ENCODE measurements around the gene OR2V2.
A peak's percentile ranks its signal among the peaks of the same experiment; 100 is the strongest.

Gene OR2V2

GRCh38 chr5:181198106-181198685 lies 50.8 kb downstream of the OR2V2 start:
- Histone ChIP-seq H3K9me3 (ENCODE audit: control insufficient read depth in 1 of 2, low read length in 2 of 2) (no peaks in the 10 kb centered on the region), H3K27ac (ENCODE audit: low read depth, low read length) (no peak overlapping the region), H3K9ac (ENCODE audit: low read depth in 1 of 2, low read length in 2 of 2) (no peak overlapping the region), H3K4me3 (ENCODE audit: low read depth in 1 of 2, low read length in 2 of 2) (no peak overlapping the region), H3K36me3 (ENCODE audit: control insufficient read depth in 1 of 2, insufficient read depth in 2 of 2, low read length in 2 of 2) (no peaks in the 10 kb centered on the region), H3K4me1 (ENCODE audit: control insufficient read depth in 1 of 2, insufficient read depth in 2 of 2, low read length in 2 of 2) (peaks cover 0 to 5% of the 10 kb centered on the region in 2 donors), H3K27me3 (ENCODE audit: control insufficient read depth in 1 of 2, insufficient read depth in 2 of 2, low read length in 2 of 2) (peaks cover 5 to 6% of the 10 kb centered on the region in 2 donors)

- peaks cover 3 to 7% of the 10 kb centered on the region in 2 donors for H3K4me1 ChIP-seq (ENCODE audit: control insufficient read depth in 1 of 2, insufficient read depth in 2 of 2, low read length in 2 of 2)
- H3K36me3 ChIP-seq (ENCODE audit: control insufficient read depth in 1 of 2, insufficient read depth in 2 of 2, low read length in 2 of 2): no peaks in the 10 kb centered on the region
- peaks cover 11 to 13% of the 10 kb centered on the region in 2 donors for H3K27me3 ChIP-seq (ENCODE audit: control insufficient read depth in 1 of 2, insufficient read depth in 2 of 2, low read length in 2 of 2)
- no peak overlapping the region for H3K9ac ChIP-seq (ENCODE audit: low read depth in 1 of 2, low read length in 2 of 2)
- H3K4me3 ChIP-seq (ENCODE audit: low read depth in 1 of 2, low read length in 2 of 2): no peak overlapping the region
- H3K9me3 ChIP-seq (ENCODE audit: control insufficient read depth in 1 of 2, low read length in 2 of 2): no peaks in the 10 kb centered on the region
- H3K27ac ChIP-seq (ENCODE audit: low read depth, low read length): no peak overlapping the region
Observed at GRCh38 chr5:181198905-181199519, 51.6 kb downstream of the OR2V2 start.

- Histone ChIP-seq H3K9me3 (ENCODE audit: control insufficient read depth in 1 of 2, low read length in 2 of 2) (no peaks in the 10 kb centered on the region), H3K27ac (ENCODE audit: low read depth, low read length) (no peak overlapping the region), H3K36me3 (ENCODE audit: control insufficient read depth in 1 of 2, insufficient read depth in 2 of 2, low read length in 2 of 2) (no peaks in the 10 kb centered on the region), H3K9ac (ENCODE audit: low read depth in 1 of 2, low read length in 2 of 2) (no peak overlapping the region), H3K27me3 (ENCODE audit: control insufficient read depth in 1 of 2, insufficient read depth in 2 of 2, low read length in 2 of 2) (peaks cover 11 to 18% of the 10 kb centered on the region in 2 donors), H3K4me3 (ENCODE audit: low read depth in 1 of 2, low read length in 2 of 2) (no peak overlapping the region), H3K4me1 (ENCODE audit: control insufficient read depth in 1 of 2, insufficient read depth in 2 of 2, low read length in 2 of 2) (peaks cover 5 to 9% of the 10 kb centered on the region in 2 donors)
Observed at GRCh38 chr5:181199881-181200638, 52.7 kb downstream of the OR2V2 start.

GRCh38 chr5:181200816-181201215 lies 53.4 kb downstream of the OR2V2 start:
- Histone ChIP-seq H3K27ac (ENCODE audit: low read depth, low read length) (no peak overlapping the region), H3K9me3 (ENCODE audit: control insufficient read depth in 1 of 2, low read length in 2 of 2) (no peaks in the 10 kb centered on the region), H3K9ac (ENCODE audit: low read depth in 1 of 2, low read length in 2 of 2) (no peak overlapping the region), H3K36me3 (ENCODE audit: control insufficient read depth in 1 of 2, insufficient read depth in 2 of 2, low read length in 2 of 2) (no peaks in the 10 kb centered on the region), H3K4me1 (ENCODE audit: control insufficient read depth in 1 of 2, insufficient read depth in 2 of 2, low read length in 2 of 2) (peaks cover 10 to 14% of the 10 kb centered on the region in 2 donors), H3K4me3 (ENCODE audit: low read depth in 1 of 2, low read length in 2 of 2) (no peak overlapping the region), H3K27me3 (ENCODE audit: control insufficient read depth in 1 of 2, insufficient read depth in 2 of 2, low read length in 2 of 2) (peaks cover 16 to 26% of the 10 kb centered on the region in 2 donors)

- no peak overlapping the region for H3K27ac ChIP-seq (ENCODE audit: low read depth, low read length)
- no peak overlapping the region for H3K4me3 ChIP-seq (ENCODE audit: low read depth in 1 of 2, low read length in 2 of 2)
- H3K9me3 ChIP-seq (ENCODE audit: control insufficient read depth in 1 of 2, low read length in 2 of 2): no peaks in the 10 kb centered on the region
- H3K9ac ChIP-seq (ENCODE audit: low read depth in 1 of 2, low read length in 2 of 2): no peak overlapping the region
- peaks cover 18 to 31% of the 10 kb centered on the region in 2 donors for H3K27me3 ChIP-seq (ENCODE audit: control insufficient read depth in 1 of 2, insufficient read depth in 2 of 2, low read length in 2 of 2)
- H3K4me1 ChIP-seq (ENCODE audit: control insufficient read depth in 1 of 2, insufficient read depth in 2 of 2, low read length in 2 of 2): peaks cover 20 to 22% of the 10 kb centered on the region in 2 donors
- no peaks in the 10 kb centered on the region for H3K36me3 ChIP-seq (ENCODE audit: control insufficient read depth in 1 of 2, insufficient read depth in 2 of 2, low read length in 2 of 2)
Observed at GRCh38 chr5:181203093-181203711, 55.8 kb downstream of the OR2V2 start.

GRCh38 chr5:181203777-181204112 lies 56.4 kb downstream of the OR2V2 start:
- Histone ChIP-seq H3K27me3 (ENCODE audit: control insufficient read depth in 1 of 2, insufficient read depth in 2 of 2, low read length in 2 of 2) (peaks cover 18 to 31% of the 10 kb centered on the region in 2 donors), H3K9ac (ENCODE audit: low read depth in 1 of 2, low read length in 2 of 2) (no peak overlapping the region), H3K27ac (ENCODE audit: low read depth, low read length) (no peak overlapping the region), H3K4me1 (ENCODE audit: control insufficient read depth in 1 of 2, insufficient read depth in 2 of 2, low read length in 2 of 2) (peaks cover 20 to 22% of the 10 kb centered on the region in 2 donors), H3K4me3 (ENCODE audit: low read depth in 1 of 2, low read length in 2 of 2) (peak overlapping the region; percentile 60 to 67), H3K36me3 (ENCODE audit: control insufficient read depth in 1 of 2, insufficient read depth in 2 of 2, low read length in 2 of 2) (no peaks in the 10 kb centered on the region), H3K9me3 (ENCODE audit: control insufficient read depth in 1 of 2, low read length in 2 of 2) (no peaks in the 10 kb centered on the region)

- H3K27me3 ChIP-seq (ENCODE audit: control insufficient read depth in 1 of 2, insufficient read depth in 2 of 2, low read length in 2 of 2): peaks cover 18 to 31% of the 10 kb centered on the region in 2 donors
- peak overlapping the region; percentile 60 to 67 for H3K4me3 ChIP-seq (ENCODE audit: low read depth in 1 of 2, low read length in 2 of 2)
- no peaks in the 10 kb centered on the region for H3K36me3 ChIP-seq (ENCODE audit: control insufficient read depth in 1 of 2, insufficient read depth in 2 of 2, low read length in 2 of 2)
- peaks cover 20 to 22% of the 10 kb centered on the region in 2 donors for H3K4me1 ChIP-seq (ENCODE audit: control insufficient read depth in 1 of 2, insufficient read depth in 2 of 2, low read length in 2 of 2)
- H3K9ac ChIP-seq (ENCODE audit: low read depth in 1 of 2, low read length in 2 of 2): no peak overlapping the region
- H3K9me3 ChIP-seq (ENCODE audit: control insufficient read depth in 1 of 2, low read length in 2 of 2): no peaks in the 10 kb centered on the region
- no peak overlapping the region for H3K27ac ChIP-seq (ENCODE audit: low read depth, low read length)
Observed at GRCh38 chr5:181204113-181204825, 56.9 kb downstream of the OR2V2 start.

- H3K9me3 ChIP-seq (ENCODE audit: control insufficient read depth in 1 of 2, low read length in 2 of 2): no peaks in the 10 kb centered on the region
- no peak within 1 kb of the TSS for H3K27ac ChIP-seq (ENCODE audit: low read depth, low read length)
- H3K4me1 ChIP-seq (ENCODE audit: control insufficient read depth in 1 of 2, insufficient read depth in 2 of 2, low read length in 2 of 2): peaks cover 20 to 22% of the 10 kb centered on the region in 2 donors
- no peaks in the 10 kb centered on the region for H3K36me3 ChIP-seq (ENCODE audit: control insufficient read depth in 1 of 2, insufficient read depth in 2 of 2, low read length in 2 of 2)
- H3K27me3 ChIP-seq (ENCODE audit: control insufficient read depth in 1 of 2, insufficient read depth in 2 of 2, low read length in 2 of 2): peaks cover 18 to 31% of the 10 kb centered on the region in 2 donors
- peak within 1 kb of the TSS in 1 of 2 donors; percentile 13 for H3K9ac ChIP-seq (ENCODE audit: low read depth in 1 of 2, low read length in 2 of 2)
- peak within 1 kb of the TSS; percentile 60 to 67 for H3K4me3 ChIP-seq (ENCODE audit: low read depth in 1 of 2, low read length in 2 of 2)
Observed at GRCh38 chr5:181204826-181205760, 57.7 kb downstream of the OR2V2 start, which contains the start of gene TRIM7. TSS of gene TRIM7 (minus strand) at chr5:181205196. CDS start at chr5:181205110, 86 bp downstream.

Measured in duodenal mucosa (tissue), 2 donors.